Right hindlimb (tissue), 1 donor: Measurements from ENCODE around the gene MCTP1.

Experiments
- DNase-seq: peaks from one replicate; pipeline ENCODE4 v3.0.0-alpha.2; 2018

MCTP1 gene

DNA sequence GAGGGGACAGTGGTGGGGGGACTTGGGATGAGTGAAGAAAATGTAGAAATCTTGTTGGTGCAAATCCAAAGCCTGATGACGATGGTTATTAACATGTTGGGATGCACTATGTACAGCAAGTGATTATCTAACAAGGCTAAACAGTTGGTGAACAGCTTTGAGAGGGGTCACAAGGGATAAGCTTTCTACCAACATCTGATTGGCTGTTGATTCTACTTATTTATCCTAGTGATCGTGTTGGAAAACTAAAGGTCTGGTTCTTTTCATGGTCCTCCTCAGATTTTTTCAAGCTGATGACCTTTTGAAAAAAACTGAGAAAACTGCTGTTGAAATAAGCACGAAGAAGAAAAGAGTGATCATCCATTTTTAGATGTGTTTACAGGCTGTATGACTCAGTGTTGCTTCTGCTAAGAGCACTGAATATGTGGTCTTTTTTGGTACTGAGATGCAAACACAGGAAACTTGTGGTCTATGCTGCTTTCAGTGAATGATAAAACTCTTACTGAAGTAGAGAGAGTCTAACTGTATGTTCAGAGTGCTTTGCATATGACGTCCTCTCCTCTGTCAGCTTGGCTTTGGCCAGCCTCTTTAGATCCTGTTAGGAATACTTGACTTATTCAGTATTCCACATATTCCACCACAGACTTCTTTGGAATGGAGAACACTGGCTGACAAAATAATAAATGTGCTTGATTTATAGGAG is 491.6 kb downstream of the MCTP1 start:
- DNase-seq: no peak

DNA sequence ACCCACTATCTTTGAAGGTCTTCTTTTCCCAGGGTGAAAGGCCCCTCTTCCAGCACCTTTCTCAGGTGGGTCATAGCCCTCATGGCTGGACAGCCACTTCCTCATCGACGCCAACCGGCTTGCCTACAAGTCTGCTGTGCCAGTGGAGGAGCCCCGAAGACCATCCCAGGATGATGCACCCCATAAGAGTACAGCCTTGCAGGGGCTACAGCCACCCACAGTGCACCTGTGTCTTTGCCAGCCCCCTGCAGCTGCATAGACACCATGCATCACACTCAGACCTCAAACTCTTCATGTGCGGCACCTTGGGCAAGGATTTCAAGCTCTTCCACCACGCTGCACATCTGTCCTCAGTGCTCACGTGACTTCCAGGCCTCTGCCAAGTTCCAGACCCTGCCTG is 493.1 kb downstream of the MCTP1 start:
- DNase-seq: no peak

GRCh38 chr5:94788527-94788926 is 496.4 kb downstream of the MCTP1 start:
- no peak for DNase-seq

- DNase-seq: no peak
Measured at GRCh38 chr5:94784536-94785505, 500.1 kb downstream of the MCTP1 start.

- DNase-seq: no peak
Measured at GRCh38 chr5:94782383-94782782, 502.5 kb downstream of the MCTP1 start.

DNA sequence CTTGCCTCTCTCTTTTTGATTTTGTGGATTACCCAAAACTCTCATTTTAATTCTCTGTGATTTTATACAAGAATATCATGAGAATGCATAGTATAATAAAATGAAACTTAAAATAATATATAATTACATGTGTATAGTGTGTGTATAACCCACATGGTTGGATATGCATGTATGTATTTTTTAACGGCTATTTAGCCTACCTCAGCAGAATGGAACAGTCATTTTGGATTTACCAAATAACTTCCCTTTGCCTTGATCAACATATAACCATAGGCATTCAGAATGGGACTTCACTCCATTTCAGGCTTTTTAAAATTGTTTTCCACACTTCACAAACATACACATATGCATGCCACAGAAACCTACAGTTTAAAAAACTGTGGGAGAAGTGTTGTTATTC is 505.2 kb downstream of the MCTP1 start:
- no peak for DNase-seq

- DNase-seq: no peak
Measured at GRCh38 chr5:94778732-94779131, 506.2 kb downstream of the MCTP1 start.

DNA sequence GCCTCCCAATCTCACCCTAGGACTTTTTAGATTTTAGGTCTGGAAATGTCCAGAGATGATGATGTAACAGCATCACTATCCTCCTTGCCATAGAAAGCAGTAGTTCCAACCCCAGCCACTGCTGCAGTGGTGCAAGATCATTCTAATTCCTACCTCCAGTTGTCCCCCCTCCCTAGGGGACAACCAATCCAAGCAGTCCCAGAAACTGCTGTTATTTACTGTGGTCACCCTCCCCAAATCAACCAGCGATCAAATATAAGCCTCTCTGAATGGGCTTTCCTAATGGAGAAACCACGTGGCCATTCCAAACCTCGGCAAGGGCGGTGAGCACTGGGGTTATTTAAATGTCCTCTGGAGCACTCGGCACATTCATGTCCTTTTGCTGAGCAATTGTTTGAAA is 506.6 kb downstream of the MCTP1 start:
- DNase-seq: no peak

DNA sequence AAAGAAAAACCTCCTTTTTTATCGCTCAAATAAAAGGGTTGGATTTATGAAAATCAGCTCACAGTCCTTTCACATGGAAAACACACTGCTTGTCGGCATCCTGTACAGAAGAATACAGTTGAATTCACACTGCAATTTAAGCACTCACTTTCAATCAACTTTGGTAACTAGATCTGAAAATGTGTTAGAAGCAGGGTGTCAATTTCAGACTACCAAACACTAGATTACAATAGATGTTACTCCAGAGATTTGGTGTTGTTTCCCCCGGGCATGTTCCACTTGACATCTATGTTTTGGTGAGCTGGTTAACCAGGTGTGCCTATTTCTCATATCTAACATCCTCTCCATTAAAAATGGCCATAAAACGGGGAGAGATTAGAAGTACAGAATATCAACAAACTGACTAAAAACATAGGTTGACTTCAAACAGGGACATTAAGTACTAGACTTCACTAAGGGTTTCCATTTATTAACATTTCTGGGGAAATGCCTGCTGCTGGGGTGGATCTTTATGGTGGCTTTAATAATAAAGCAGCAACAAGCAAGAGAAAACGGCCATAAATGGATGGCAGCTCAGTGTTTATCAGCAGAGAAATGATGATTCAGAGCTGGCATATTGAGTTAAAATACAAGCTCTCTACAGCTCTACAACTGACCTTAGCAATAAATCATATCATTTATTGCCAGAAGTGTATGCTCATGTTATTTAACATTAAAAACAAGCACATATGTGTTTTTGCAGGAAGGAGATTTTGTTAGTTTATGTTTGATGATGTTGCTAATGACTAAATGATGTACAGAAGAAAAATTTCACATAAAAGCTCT is 507.6 kb downstream of the MCTP1 start:
- no peak for DNase-seq

DNA sequence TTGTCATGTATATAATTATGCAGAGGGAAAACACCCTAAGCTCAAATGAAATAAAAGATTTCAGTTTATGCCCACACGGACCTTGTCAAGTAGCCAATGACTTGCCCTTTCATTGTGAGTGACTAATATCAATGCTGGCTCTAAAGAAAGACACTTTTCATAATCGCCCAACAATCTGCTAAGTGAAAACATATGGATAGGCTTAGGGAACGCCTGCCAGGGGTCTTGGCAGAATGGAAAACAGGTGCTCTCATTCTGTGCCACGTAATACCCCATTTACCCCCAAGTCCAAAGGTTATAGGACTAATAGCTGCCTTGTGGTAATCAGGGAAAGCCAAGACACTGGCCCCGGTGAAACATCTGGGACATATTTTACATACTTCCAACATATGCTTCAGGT is 508.7 kb downstream of the MCTP1 start:
- DNase-seq: no peak

DNA sequence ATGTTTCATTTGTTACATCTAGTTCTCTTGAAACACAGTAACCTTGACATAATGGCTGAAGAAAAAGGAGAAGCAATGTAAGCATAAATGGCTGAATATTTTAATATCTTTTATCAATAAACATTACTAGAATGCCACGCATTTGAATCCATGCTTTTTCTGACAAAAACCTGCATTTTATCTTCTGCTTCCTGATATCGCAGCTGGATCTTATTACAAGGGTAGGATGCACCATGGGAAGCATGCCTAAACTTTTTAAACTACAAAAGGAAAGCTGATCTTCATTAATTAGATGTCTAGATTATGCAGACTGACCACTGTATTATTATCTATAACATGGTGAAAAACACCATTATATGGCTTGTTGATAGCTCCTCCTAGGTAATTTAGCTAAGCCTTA is 509.8 kb downstream of the MCTP1 start:
- no peak for DNase-seq

- DNase-seq: no peak
Measured at GRCh38 chr5:94771742-94772141, 513.2 kb downstream of the MCTP1 start.

DNA sequence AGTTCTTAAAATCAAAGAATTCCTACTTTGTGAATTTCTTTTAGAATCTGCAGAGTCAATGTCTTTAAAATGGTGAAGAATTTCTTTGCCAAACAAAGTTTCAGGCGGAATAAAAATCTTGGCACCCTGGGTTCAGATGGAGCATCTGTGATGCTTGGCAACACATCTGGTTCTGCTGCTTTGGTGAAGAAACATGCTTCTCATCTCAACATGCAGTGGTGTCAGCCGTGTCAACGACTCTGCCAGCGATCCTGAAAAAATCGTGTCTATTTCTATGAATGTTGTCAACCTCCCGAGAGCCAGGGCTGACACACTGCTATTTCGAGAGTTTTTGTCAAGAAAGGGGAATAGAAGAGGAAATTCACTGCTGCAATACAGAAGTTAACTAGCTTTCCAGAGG is 514.9 kb downstream of the MCTP1 start:
- DNase-seq: no peak

DNA sequence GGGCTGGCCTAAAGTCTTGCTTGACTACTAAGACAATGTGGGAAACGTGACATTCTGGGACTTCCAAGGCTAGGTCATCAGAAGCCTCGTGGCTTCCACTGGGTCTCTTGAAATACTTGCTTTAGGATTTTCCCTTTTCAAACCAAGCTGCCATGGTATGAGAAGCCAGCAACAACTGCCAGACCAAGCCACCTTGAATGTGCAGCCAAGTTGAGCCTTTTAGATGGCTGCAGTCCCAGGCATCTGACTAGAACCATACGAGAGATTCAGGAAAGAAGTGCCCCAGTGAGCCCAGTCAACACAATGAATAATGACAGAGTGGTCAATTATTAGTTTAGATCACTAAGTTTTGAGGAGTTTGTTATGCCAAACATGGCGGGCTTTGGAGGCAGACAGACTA is 523.1 kb downstream of the MCTP1 start:
- DNase-seq: no peak

GRCh38 chr5:94761055-94761454 is 523.8 kb downstream of the MCTP1 start:
- no peak for DNase-seq

DNA sequence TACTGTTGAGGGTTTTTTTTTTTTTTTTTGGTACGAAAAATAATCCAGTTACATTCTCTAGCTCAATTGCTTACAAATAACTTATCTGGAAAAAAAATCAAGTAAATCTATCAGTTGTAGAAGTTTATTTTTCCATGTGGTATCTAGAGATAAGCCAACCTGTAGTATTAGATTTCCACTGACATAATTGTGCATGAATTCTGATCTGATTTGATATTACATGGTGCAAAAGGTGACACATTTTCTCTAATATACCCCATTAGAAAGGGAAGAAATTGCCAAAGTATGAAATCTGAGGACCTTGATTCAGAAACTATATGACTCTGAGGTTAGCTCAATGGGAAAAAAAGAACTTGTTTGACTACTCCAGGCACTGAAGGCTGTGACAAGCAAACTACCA is 524.9 kb downstream of the MCTP1 start:
- no peak for DNase-seq

- DNase-seq: no peak
Measured at GRCh38 chr5:94759022-94759421, 525.9 kb downstream of the MCTP1 start.

GRCh38 chr5:94754824-94755223 is 530.1 kb downstream of the MCTP1 start:
- no peak for DNase-seq

DNA sequence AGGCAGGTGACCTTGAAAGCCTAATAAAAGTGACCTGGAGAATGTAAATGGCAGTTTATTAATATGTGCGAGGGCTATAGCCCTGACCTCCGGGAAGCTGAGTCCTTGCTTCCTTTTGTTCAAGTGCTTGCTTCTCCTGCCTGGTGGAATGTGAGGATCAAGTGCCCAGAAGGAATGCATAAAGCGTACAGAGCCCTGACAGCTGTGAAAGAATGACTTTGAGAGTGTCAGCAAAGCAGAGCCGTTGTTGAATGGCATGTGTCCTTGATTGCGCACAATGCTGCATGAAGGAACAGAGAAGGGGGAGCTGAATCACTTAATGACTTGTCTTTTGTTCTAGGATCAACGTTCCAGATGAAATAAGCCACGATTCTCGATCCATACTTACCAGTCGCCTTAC is 533.4 kb downstream of the MCTP1 start:
- DNase-seq: no peak

GRCh38 chr5:94750681-94751080 is 534.2 kb downstream of the MCTP1 start:
- no peak for DNase-seq

DNA sequence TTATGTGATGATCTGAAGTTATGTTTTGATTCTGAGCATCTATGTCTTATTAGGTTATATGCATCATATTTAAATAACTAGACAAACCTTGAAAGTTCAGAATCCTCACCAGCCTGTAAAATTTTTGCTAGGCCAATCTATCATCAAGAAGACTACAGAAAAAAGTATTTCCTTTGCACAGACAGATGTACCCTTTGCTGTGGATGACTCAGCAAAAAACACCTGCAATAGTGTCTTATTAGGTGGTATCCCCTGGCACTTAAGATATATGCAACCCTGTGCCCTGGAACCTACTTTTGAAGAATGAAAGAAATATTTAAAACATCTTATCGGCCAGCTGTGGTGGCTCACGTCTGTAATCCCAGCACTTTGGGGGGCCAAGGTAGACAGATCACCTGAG is 535.9 kb downstream of the MCTP1 start:
- no peak for DNase-seq

DNA sequence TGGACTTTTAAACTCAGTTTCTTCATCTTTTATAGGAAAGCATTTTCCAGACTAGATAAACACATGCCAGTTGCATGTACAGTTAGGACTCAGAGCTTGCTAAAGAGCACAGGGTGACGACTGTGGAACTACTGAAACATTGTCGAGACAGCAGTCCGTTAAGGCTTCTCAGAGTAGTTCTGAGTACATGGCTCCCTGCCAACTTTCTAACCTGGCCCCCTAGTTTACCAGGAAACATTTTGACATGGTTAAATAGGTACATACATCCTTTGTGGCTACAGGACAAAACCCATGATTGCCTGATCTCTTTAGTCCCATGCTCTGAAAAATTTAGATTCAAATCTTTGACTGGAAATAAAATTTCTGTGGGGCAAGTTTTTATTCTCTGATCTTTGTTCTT is 536.7 kb downstream of the MCTP1 start:
- DNase-seq: no peak

DNA sequence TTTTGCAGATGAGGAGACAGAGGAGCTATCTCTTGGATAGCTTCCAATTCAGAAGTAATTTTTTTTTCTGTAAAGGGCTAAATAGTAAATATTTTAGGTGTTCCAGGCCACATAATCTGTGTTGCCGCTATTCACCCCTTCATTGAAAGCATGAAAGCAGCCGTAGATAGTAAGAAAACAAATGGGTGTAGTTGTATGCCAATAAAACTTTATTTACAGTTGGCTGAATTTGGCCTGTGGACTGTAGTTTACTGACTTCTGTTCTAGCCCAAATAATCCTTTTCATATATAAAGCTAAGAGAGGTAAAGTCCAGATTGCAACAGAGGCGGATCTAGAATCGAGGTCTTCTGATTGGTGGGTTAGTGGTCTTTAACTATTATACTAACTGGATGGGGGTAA is 537.5 kb downstream of the MCTP1 start:
- DNase-seq: no peak
